Panc1 (cell line): ENCODE results near the gene GALNT9. TPM values are rescaled to one million over a fixed set of nuclear protein-coding genes. Genes with fewer than 3 reads are reported as not detected.

ENCODE experiments used
- ATAC-seq: fragments of 200-7000 bp; cut with Tn5 transposase; 2 replicates; pipeline ENCODE4 v1.9.1; 2020; ENCODE audit warnings: mild to moderate bottlenecking, moderate library complexity
- BruUV-seq: library from RNA; stranded (reverse); fragments of 400-500 nt; replicated peaks from 2 replicates; lab custom pipeline; 2021; lab: Mats Ljungman, UMichigan
- CTCF ChIA-PET: fragments of 300-600 bp; sonication (Branson Sonifier 250); formaldehyde crosslinking; loops from one replicate; lab custom pipeline; 2022; ENCODE audit warnings: antibody characterized with exemption; lab: Charles Lee
- POLR2A ChIA-PET: fragments of 300-600 bp; sonication (Branson Sonifier 250); formaldehyde crosslinking; loops from one replicate; lab custom pipeline; 2022; ENCODE audit warnings: antibody characterized with exemption; lab: Charles Lee
- DNase-seq: peaks from one replicate; pipeline ENCODE4 v3.0.0-alpha.2; 2010; ENCODE audit warnings: low read depth, low spot score
- H3K27ac ChIP-seq: 2 replicates; pipeline ENCODE4 v1.5.1; 2011; ENCODE audit warnings: mild to moderate bottlenecking, low read length, inconsistent platforms
- H3K27me3 ChIP-seq: fragments of 200-500 bp; sonication (Bioruptor generic); 2 replicates; pipeline ENCODE4 v1.6.0; 2014; ENCODE audit warnings: low read length, inconsistent platforms; ENCODE audit not compliant: control insufficient read depth, insufficient read depth
- H3K36me3 ChIP-seq: fragments of 200-500 bp; sonication (Bioruptor generic); 2 replicates; pipeline ENCODE4 v1.5.1; 2014; ENCODE audit warnings: inconsistent platforms, mild to moderate bottlenecking, low read length, moderate library complexity; ENCODE audit not compliant: control insufficient read depth, insufficient read depth
- H3K4me1 ChIP-seq: 2 replicates; pipeline ENCODE4 v1.5.1; 2011; ENCODE audit warnings: inconsistent platforms, mild to moderate bottlenecking, low read length, moderate library complexity; ENCODE audit not compliant: control insufficient read depth, insufficient read depth
- H3K4me3 ChIP-seq, 2 experiments: 2 replicates each; pipeline ENCODE4 v1.5.1; 2011 to 2012; ENCODE audit warnings: low read depth in 2 of 2, low read length in 2 of 2, mild to moderate bottlenecking in 2 of 2, inconsistent platforms in 1 of 2, moderate library complexity in 1 of 2
- H3K9me3 ChIP-seq: fragments of 200-500 bp; sonication (Bioruptor generic); 2 replicates; pipeline ENCODE4 v1.5.1; 2014; ENCODE audit warnings: low read depth, mild to moderate bottlenecking, inconsistent platforms, low read length, moderate library complexity; ENCODE audit not compliant: control insufficient read depth, insufficient read depth
- POLR2AphosphoS5 ChIP-seq: IDR thresholded peaks from 2 replicates; pipeline ENCODE4 v1.6.1; 2012; ENCODE audit warnings: mild to moderate bottlenecking, low read depth, low read length, moderate library complexity
- SIN3A ChIP-seq: IDR thresholded peaks from 2 replicates; pipeline ENCODE4 v1.6.1; 2012; ENCODE audit warnings: low read depth, mild to moderate bottlenecking, low read length, moderate library complexity, borderline replicate concordance; ENCODE audit not compliant: insufficient read depth
- TCF7L2 ChIP-seq: IDR thresholded peaks from 2 replicates; pipeline ENCODE4 v1.6.1; 2011; ENCODE audit warnings: mild to moderate bottlenecking, low read depth, low read length, inconsistent platforms
- in situ Hi-C: cut with HindIII; loops from 2 replicates; pipeline ENCODE4 v1.10.0; 2016; ENCODE audit warnings: low sequenced_read_pairs, low pct_unique_long_range_greater_than_20kb
- intact Hi-C: fragments of 100-400 bp; cut with micrococcal nuclease; formaldehyde crosslinking; loops from one replicate; pipeline ENCODE4 v1.10.0; 2022; ENCODE audit not compliant: unreplicated experiment
- total RNA-seq: library from RNA; stranded (reverse); gene quantifications from one replicate; pipeline ENCODE4 v1.2.1, GENCODE V29; 2021; ENCODE audit not compliant: unreplicated experiment
- TF ChIP-seq, protein P1 (sequence below), 2 experiments: IDR thresholded peaks; 2 replicates each; pipeline ENCODE4 v1.6.1; 2011 to 2012; ENCODE audit warnings: low read depth in 2 of 2, control low read depth in 1 of 2, low read length in 1 of 2, mild to moderate bottlenecking in 1 of 2, moderate library complexity in 1 of 2; ENCODE audit not compliant: insufficient read depth in 1 of 2
- TF ChIP-seq, protein P2 (sequence below): fragments of 450-650 bp; IDR thresholded peaks from 2 replicates; pipeline ENCODE4 v1.5.1; 2017; ENCODE audit warnings: mild to moderate bottlenecking

GALNT9 gene
- total RNA-seq, 1 experiment from 2014 or later, result 0.33 TPM

DNA sequence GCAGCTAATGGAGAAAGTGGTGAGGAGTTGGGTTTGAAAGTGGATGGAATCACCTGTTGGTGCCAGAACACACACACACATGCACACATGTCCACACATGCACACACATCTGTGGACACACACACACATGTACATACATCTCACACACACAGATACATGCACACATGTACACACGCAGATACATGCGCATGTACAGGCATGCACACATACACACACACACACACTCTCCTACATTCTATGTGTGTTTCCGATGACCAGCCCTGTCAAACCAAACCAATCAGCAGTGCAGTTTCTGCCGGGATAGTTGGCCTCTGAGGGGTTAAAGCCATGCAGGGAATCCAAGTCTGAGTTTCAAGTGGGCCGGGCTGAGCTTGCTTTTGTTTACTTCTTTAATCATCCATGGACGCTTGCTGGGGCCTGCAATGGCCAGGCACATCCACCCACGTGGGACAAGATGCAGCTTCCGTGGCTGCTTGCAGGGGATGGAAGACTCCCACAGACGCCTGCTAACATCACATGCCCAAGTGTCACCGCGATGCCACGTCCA lies 52.5 kb downstream of the GALNT9 start:
- in situ Hi-C loops, result no loop called here
- ATAC-seq (no peak), DNase-seq (no peak)
- H3K36me3 ChIP-seq, result no peaks in the 10 kb centered on the region
- ChIA-PET CTCF (no interaction called here), POLR2A (no interaction called here)
- no peaks in the 10 kb centered on the region; the same call in 1 of the 2 replicates for H3K4me1 ChIP-seq
- H3K27me3 ChIP-seq, result no peaks in the 10 kb centered on the region
- no peak overlapping the region for H3K4me3 ChIP-seq
- TF ChIP-seq SIN3A (no peak), POLR2AphosphoS5 (no peak), TCF7L2 (no peak)
- TF ChIP-seq, protein P1, sequence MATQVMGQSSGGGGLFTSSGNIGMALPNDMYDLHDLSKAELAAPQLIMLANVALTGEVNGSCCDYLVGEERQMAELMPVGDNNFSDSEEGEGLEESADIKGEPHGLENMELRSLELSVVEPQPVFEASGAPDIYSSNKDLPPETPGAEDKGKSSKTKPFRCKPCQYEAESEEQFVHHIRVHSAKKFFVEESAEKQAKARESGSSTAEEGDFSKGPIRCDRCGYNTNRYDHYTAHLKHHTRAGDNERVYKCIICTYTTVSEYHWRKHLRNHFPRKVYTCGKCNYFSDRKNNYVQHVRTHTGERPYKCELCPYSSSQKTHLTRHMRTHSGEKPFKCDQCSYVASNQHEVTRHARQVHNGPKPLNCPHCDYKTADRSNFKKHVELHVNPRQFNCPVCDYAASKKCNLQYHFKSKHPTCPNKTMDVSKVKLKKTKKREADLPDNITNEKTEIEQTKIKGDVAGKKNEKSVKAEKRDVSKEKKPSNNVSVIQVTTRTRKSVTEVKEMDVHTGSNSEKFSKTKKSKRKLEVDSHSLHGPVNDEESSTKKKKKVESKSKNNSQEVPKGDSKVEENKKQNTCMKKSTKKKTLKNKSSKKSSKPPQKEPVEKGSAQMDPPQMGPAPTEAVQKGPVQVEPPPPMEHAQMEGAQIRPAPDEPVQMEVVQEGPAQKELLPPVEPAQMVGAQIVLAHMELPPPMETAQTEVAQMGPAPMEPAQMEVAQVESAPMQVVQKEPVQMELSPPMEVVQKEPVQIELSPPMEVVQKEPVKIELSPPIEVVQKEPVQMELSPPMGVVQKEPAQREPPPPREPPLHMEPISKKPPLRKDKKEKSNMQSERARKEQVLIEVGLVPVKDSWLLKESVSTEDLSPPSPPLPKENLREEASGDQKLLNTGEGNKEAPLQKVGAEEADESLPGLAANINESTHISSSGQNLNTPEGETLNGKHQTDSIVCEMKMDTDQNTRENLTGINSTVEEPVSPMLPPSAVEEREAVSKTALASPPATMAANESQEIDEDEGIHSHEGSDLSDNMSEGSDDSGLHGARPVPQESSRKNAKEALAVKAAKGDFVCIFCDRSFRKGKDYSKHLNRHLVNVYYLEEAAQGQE (IDR thresholded peaks at IDR 0.05; ENCODE audit: insufficient read depth in 1 of 2, low read depth in 2 of 2, low read length in 1 of 2), result no peak
- TF ChIP-seq, protein P2, sequence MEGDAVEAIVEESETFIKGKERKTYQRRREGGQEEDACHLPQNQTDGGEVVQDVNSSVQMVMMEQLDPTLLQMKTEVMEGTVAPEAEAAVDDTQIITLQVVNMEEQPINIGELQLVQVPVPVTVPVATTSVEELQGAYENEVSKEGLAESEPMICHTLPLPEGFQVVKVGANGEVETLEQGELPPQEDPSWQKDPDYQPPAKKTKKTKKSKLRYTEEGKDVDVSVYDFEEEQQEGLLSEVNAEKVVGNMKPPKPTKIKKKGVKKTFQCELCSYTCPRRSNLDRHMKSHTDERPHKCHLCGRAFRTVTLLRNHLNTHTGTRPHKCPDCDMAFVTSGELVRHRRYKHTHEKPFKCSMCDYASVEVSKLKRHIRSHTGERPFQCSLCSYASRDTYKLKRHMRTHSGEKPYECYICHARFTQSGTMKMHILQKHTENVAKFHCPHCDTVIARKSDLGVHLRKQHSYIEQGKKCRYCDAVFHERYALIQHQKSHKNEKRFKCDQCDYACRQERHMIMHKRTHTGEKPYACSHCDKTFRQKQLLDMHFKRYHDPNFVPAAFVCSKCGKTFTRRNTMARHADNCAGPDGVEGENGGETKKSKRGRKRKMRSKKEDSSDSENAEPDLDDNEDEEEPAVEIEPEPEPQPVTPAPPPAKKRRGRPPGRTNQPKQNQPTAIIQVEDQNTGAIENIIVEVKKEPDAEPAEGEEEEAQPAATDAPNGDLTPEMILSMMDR, result no peak
- no TSS peak for BruUV-seq
- no peak overlapping the region for H3K27ac ChIP-seq
- intact Hi-C loops, result no loop called here
- H3K9me3 ChIP-seq, result no peaks in the 10 kb centered on the region

DNA sequence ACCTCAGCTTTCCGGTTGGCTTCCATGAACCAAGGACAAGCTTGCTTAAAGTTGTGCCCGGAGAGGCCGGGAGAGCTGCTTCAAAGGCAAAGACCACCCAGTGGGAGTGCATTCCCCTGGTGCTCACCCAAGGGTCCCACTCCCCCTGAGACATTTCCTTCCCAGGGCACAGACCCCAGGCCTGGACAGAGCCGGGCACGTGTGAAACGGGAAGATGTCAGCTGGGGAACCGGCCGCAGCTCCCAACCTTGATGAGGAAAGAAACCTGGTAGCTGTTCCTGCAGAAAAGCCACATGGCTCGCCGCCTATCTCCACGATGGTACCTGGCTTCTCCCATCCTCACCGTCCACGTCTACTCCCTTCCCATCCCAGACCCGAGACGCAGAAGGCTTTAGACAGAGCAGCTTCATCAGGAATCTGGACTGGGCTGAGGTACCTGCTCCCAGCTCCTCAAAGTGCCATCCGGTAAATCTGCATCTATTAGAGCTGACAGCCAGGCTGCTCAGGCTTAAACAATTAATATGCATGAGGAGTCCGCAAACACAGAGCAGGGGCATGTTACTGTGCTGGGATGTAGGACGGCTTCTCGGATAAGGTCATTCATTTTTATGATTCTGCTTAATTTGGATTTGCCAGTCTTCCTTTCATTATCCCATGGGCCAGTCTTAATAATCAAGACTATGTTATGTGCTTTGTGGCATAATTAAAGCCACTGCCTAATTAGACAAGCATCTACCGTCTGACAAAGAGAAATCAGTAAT lies 53.1 kb downstream of the GALNT9 start:
- ChIA-PET CTCF (no interaction called here), POLR2A (no interaction called here)
- intact Hi-C loops, result no loop called here
- Histone ChIP-seq H3K4me3 (no peak overlapping the region), H3K27ac (no peak overlapping the region), H3K4me1 (no peaks in the 10 kb centered on the region; the same call in 1 of the 2 replicates), H3K9me3 (no peaks in the 10 kb centered on the region), H3K36me3 (no peaks in the 10 kb centered on the region), H3K27me3 (no peaks in the 10 kb centered on the region)
- TF ChIP-seq, protein P2, result no peak
- ATAC-seq (no peak), DNase-seq (no peak)
- in situ Hi-C loops, result no loop called here
- BruUV-seq, result no TSS peak
